A549 (cell line): Measurements from ENCODE around the gene SLC37A1. TPM values are rescaled to one million over a fixed set of nuclear protein-coding genes. Genes with fewer than 3 reads are reported as not detected.

ENCODE experiments used
- ATAC-seq, 2 experiments: fragments of 200-7000 bp in 1 of 2; fragments of >200 bp in 1 of 2; cut with Nextera tagmentation in 1 of 2; cut with Tn5 transposase in 1 of 2; 3 replicates each; pipeline versions ENCODE4 v1.8.0 to v1.9.1; 2018 to 2020; ENCODE audit warnings: mild to moderate bottlenecking in 1 of 2, moderate library complexity in 1 of 2
- CTCF ChIA-PET: fragments of 300-600 bp; sonication (Branson Sonifier 250); formaldehyde crosslinking; extraction: SDS; loops from one replicate; lab custom pipeline; 2021; ENCODE audit warnings: antibody characterized with exemption, inconsistent platforms; lab: Yijun Ruan, JAX
- POLR2A ChIA-PET: fragments of 350-600 bp; formaldehyde crosslinking; extraction: SDS; loops from one replicate; lab custom pipeline; 2021; ENCODE audit warnings: antibody characterized with exemption, inconsistent platforms; lab: Yijun Ruan, JAX
- DNase-seq, 2 experiments: peaks; one replicate each; pipeline versions ENCODE4 v3.0.0 to v3.0.0-alpha.2; 2011 to 2016; ENCODE audit warnings: low read depth in 1 of 2, low spot score in 1 of 2
- FAIRE-seq: peaks from 2 replicates; lab custom pipeline; 2011; peaks lifted over from hg19 to GRCh38; lab: Jason Lieb, UNC
- H3K27ac ChIP-seq, 2 experiments: fragments of >200 bp; sonication (Bioruptor Twin); formaldehyde crosslinking; 3 replicates each; pipeline ENCODE4 v1.5.1; 2016 to 2017
- H3K4me1 ChIP-seq: fragments of >200 bp; sonication (Bioruptor Twin); formaldehyde crosslinking; 3 replicates; pipeline ENCODE4 v1.6.1; 2016
- H3K4me2 ChIP-seq: fragments of >200 bp; sonication (Bioruptor Twin); formaldehyde crosslinking; 3 replicates; pipeline ENCODE4 v1.6.1; 2016
- H3K4me3 ChIP-seq: fragments of >200 bp; sonication (Bioruptor Twin); formaldehyde crosslinking; 3 replicates; pipeline ENCODE4 v1.5.1; 2016
- H3K9me3 ChIP-seq: fragments of >200 bp; sonication (Bioruptor Twin); formaldehyde crosslinking; 3 replicates; pipeline ENCODE4 v1.6.1; 2016
- CBX2 ChIP-seq: fragments of 200-600 bp; sonication (generic); IDR thresholded peaks from 2 replicates; pipeline ENCODE4 v1.6.1; 2016; ENCODE audit warnings: low read depth, mild to moderate bottlenecking, borderline replicate concordance
- CHD4 ChIP-seq: fragments of 200-600 bp; sonication (generic); IDR thresholded peaks from 2 replicates; pipeline ENCODE4 v1.6.1; 2016; ENCODE audit warnings: antibody characterized with exemption, mild to moderate bottlenecking, borderline replicate concordance
- EHMT2 ChIP-seq: fragments of 200-600 bp; sonication (generic); IDR thresholded peaks from 2 replicates; pipeline ENCODE4 v1.6.1; 2016; ENCODE audit warnings: antibody characterized with exemption, low read depth, mild to moderate bottlenecking, moderate library complexity
- FOXS1 ChIP-seq: fragments of 250-450 bp; sonication (Bioruptor Pico); IDR thresholded peaks from 2 replicates; pipeline ENCODE4 v1.5.0; 2020; ENCODE audit warnings: mild to moderate bottlenecking, moderate library complexity
- HDAC2 ChIP-seq: fragments of 200-600 bp; sonication (generic); IDR thresholded peaks from 2 replicates; pipeline ENCODE4 v1.6.1; 2016
- JUNB ChIP-seq: fragments of >200 bp; sonication (Bioruptor Twin); formaldehyde crosslinking; IDR thresholded peaks from 2 replicates; pipeline ENCODE4 v1.6.1; 2016
- MAX ChIP-seq: IDR thresholded peaks from 2 replicates; pipeline ENCODE4 v1.6.1; 2012
- NFE2L2 ChIP-seq: fragments of 150-350 bp; conservative IDR thresholded peaks from 2 replicates; pipeline ENCODE4 v1.6.1; 2014; ENCODE audit warnings: low read length
- PHF8 ChIP-seq: fragments of 200-600 bp; sonication (generic); IDR thresholded peaks from 2 replicates; pipeline ENCODE4 v1.6.1; 2016; ENCODE audit warnings: low read depth, mild to moderate bottlenecking, antibody characterized with exemption, moderate library complexity, borderline replicate concordance
- POLR2A ChIP-seq: IDR thresholded peaks from 2 replicates; pipeline ENCODE4 v1.6.1; 2012; ENCODE audit warnings: mild to moderate bottlenecking, low read length
- RAD21 ChIP-seq, 2 experiments: fragments of >200 bp in 1 of 2; sonication (Bioruptor Twin) in 1 of 2; formaldehyde crosslinking in 1 of 2; IDR thresholded peaks in 1 of 2; conservative IDR thresholded peaks in 1 of 2; 2 replicates in 1 of 2; 3 replicates in 1 of 2; pipeline ENCODE4 v1.6.1; 2012 to 2018; ENCODE audit warnings: inconsistent platforms in 1 of 2
- RCOR1 ChIP-seq: fragments of 150-350 bp; IDR thresholded peaks from 2 replicates; pipeline ENCODE4 v1.6.1; 2014; ENCODE audit warnings: antibody characterized with exemption, low read length, low read depth
- SMC3 ChIP-seq: fragments of >200 bp; sonication (Bioruptor Twin); formaldehyde crosslinking; IDR thresholded peaks from 3 replicates; pipeline ENCODE4 v1.6.1; 2018; ENCODE audit warnings: inconsistent platforms
- TP53 ChIP-seq: fragments of 250-450 bp; sonication (Bioruptor Pico); IDR thresholded peaks from 2 replicates; pipeline ENCODE4 v1.5.0; 2021; ENCODE audit warnings: mild to moderate bottlenecking, moderate library complexity
- ZSCAN20 ChIP-seq: fragments of 250-450 bp; sonication (Bioruptor Pico); IDR thresholded peaks from 2 replicates; pipeline ENCODE4 v1.8.0; 2022; ENCODE audit warnings: mild to moderate bottlenecking, moderate library complexity
- whole genome bisulfite sequencing: methylation state at CpG from one replicate; pipeline ENCODE4 v1.1.6; 2017; ENCODE audit errors: missing lambda C conversion rate; 5-methylcytosine and 5-hydroxymethylcytosine counted together
- polyA plus RNA-seq, 4 experiments: library from polyadenylated mRNA; depleted of rRNA in 3 of 4; stranded (reverse); fragments of >200 nt; fragmentation: RNase III in 1 of 4; extraction: RNeasy Plus Mini Kit Qiagen cat#74134 plus additional on column Dnase treatment in 1 of 4; gene quantifications; 2 replicates in 3 of 4; 3 replicates in 1 of 4; pipeline ENCODE4 v1.2.3, GENCODE V29; 2011 to 2017
- TF ChIP-seq, protein P1 (sequence below): IDR thresholded peaks from 2 replicates; pipeline ENCODE4 v1.6.1; 2012
- TF ChIP-seq, protein P2 (sequence below): IDR thresholded peaks from 2 replicates; pipeline ENCODE4 v1.6.1; 2012; ENCODE audit warnings: low read depth, borderline replicate concordance
- TF ChIP-seq, protein P3 (sequence below): fragments of 450-650 bp; IDR thresholded peaks from 2 replicates; pipeline ENCODE4 v1.6.1; 2014; ENCODE audit warnings: antibody characterized with exemption

Gene SLC37A1
- polyA plus RNA-seq, 2 of the 4 experiments (the other 2 are of a cell fraction): 1.9 to 2.1 TPM

DNA sequence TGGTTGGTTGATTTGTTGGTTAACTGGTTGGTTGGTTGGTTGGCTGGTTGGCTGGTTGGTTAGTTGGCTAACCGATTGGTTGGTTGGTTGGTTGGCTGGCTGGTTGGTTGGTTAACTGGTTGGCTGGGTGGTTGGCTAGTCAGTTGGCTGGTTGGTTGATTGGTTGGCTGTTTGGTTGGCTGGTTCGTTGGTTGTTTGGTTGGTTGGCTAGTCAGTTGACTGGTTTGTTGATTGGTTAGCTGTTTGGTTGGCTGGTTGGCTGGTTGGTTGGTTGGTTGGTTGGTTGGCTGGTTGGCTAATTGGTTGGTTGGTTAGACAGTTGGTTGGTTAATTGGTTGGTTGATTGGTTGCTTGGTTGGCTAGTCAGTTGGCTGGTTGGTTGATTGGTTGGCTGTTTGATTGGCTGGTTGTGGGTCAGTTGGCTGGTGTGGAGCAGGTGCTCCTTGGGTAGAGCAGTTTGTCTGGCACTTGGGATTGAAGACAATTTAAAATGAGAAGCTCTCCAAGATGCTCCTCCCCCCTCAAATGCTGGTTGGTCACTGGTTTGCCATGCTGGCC is 24.6 kb upstream of the SLC37A1 start:
- Histone ChIP-seq H3K9me3 (no peaks in the 10 kb centered on the region), H3K4me3 (no peak overlapping the region), H3K4me2 (no peak overlapping the region), H3K4me1 (no peaks in the 10 kb centered on the region), H3K27ac (no peak overlapping the region)
- no peak for DNase-seq
- no peak for TF ChIP-seq FOXS1 (CRISPR knock-in tag)
- no peak for TF ChIP-seq CBX2
- no peak for TF ChIP-seq TP53 (CRISPR knock-in tag)
- no peak for TF ChIP-seq ZSCAN20 (CRISPR knock-in tag)
- no peak for TF ChIP-seq POLR2A
- TF ChIP-seq JUNB: no peak
- no peak for TF ChIP-seq RCOR1
- TF ChIP-seq, protein P1, sequence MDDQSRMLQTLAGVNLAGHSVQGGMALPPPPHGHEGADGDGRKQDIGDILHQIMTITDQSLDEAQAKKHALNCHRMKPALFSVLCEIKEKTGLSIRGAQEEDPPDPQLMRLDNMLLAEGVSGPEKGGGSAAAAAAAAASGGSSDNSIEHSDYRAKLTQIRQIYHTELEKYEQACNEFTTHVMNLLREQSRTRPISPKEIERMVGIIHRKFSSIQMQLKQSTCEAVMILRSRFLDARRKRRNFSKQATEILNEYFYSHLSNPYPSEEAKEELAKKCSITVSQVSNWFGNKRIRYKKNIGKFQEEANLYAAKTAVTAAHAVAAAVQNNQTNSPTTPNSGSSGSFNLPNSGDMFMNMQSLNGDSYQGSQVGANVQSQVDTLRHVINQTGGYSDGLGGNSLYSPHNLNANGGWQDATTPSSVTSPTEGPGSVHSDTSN: no peak
- no peak for TF ChIP-seq EHMT2
- no peak for TF ChIP-seq CHD4
- ChIA-PET POLR2A (no interaction called here), CTCF (no interaction called here)
- 0% methylated on average over 2 of the region's 2 CpGs for WGBS
- no peak for ATAC-seq
- FAIRE-seq: no peak

DNA sequence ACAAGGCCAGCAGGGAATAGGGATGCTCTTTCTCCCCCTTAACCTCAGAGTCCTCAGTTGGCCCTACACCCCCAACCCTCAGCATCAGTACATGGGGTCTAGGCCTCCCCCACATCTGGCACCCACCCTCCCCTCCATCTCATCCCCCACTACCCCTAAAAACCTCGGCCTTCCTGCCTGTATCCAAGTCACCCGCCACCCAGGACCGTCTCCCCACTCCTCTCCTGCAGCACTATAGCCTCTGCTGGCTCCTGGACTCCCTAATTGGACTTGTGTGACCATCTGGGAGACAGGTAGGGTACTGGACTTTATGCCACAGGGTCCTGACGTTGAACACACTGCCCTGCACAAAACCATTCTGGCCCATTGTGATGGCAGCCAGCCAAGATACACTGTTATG is 23.7 kb upstream of the SLC37A1 start:
- WGBS: 36% methylated on average over 2 of the region's 4 CpGs
- no peak for ATAC-seq
- DNase-seq: no peak
- Histone ChIP-seq H3K4me2 (no peak overlapping the region), H3K4me1 (no peaks in the 10 kb centered on the region), H3K4me3 (no peak overlapping the region), H3K27ac (no peak overlapping the region), H3K9me3 (no peaks in the 10 kb centered on the region)
- CTCF ChIA-PET: no interaction called here
- no peak for FAIRE-seq
- POLR2A ChIA-PET: no interaction called here
- no peak for TF ChIP-seq PHF8
- TF ChIP-seq, protein P2, sequence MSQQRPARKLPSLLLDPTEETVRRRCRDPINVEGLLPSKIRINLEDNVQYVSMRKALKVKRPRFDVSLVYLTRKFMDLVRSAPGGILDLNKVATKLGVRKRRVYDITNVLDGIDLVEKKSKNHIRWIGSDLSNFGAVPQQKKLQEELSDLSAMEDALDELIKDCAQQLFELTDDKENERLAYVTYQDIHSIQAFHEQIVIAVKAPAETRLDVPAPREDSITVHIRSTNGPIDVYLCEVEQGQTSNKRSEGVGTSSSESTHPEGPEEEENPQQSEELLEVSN: no peak
- TF ChIP-seq, protein P3, sequence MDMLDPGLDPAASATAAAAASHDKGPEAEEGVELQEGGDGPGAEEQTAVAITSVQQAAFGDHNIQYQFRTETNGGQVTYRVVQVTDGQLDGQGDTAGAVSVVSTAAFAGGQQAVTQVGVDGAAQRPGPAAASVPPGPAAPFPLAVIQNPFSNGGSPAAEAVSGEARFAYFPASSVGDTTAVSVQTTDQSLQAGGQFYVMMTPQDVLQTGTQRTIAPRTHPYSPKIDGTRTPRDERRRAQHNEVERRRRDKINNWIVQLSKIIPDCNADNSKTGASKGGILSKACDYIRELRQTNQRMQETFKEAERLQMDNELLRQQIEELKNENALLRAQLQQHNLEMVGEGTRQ: no peak
- TF ChIP-seq MAX: no peak
- no peak for TF ChIP-seq TP53 (CRISPR knock-in tag)
- no peak for TF ChIP-seq NFE2L2
- no peak for TF ChIP-seq HDAC2

DNA sequence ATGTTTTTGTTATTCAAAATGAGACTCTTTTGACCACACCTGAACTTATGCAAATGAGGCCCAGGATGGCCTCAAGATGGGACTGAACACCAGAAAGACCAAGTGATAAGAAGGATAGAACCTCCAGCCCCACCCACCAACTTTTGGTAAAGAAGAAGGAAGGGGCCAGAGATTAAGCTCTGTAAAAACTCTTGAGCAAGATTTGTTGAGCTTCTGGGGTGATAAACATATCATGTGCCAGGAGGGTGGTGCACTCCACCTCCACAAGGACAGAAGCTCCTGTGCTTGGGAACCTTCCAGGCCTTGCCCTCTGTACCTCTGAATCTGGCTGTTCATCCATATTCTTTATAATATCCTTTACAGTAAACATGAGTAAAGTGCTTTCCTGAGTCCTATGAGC is 22.9 kb upstream of the SLC37A1 start:
- H3K4me2 ChIP-seq: no peak overlapping the region
- FAIRE-seq (no peak), DNase-seq (no peak), ATAC-seq (no peak)
- no peak overlapping the region for H3K4me3 ChIP-seq
- H3K9me3 ChIP-seq: no peaks in the 10 kb centered on the region
- ChIA-PET POLR2A (no interaction called here), CTCF (interaction anchor here (0.7 kb wide), 1 partner anchor 27 kb away, joined by 3 read pairs; no protein-coding TSS in a partner anchor)
- no peaks in the 10 kb centered on the region for H3K4me1 ChIP-seq
- TF ChIP-seq EHMT2: no peak
- no peak for TF ChIP-seq SMC3
- no peak overlapping the region for H3K27ac ChIP-seq

DNA sequence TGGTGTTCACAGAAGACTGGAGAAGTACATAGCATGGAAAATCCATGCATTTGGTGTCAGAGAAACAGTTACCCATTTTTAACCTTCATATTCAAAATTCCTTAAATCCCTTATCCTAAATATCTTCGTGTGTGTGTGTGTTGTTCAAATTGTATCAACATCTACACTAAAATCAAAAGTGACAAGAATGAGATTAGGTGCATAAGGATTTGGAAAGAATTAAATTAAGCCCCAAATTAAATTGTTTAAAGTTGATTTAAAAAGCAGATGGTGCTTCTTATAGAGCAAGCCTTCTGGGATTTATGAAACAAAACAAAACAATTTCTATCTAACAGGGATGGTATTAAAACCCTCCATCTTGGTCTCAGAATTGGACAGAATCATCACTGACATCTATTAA is 22.3 kb upstream of the SLC37A1 start:
- no peaks in the 10 kb centered on the region for H3K9me3 ChIP-seq
- TF ChIP-seq NFE2L2 (no peak), RAD21 (conservative IDR thresholded peaks at IDR 0.05 in 1 of 2, IDR thresholded peaks at IDR 0.05 in 1 of 2) (no peak), CHD4 (no peak), PHF8 (no peak)
- ChIA-PET CTCF (no interaction called here), POLR2A (no interaction called here)
- ATAC-seq (no peak), DNase-seq (no peak), FAIRE-seq (no peak)
- H3K27ac ChIP-seq: no peak overlapping the region
- no peak overlapping the region for H3K4me3 ChIP-seq
- no peaks in the 10 kb centered on the region for H3K4me1 ChIP-seq
- 8% methylated on average over 1 of the region's 1 CpG for WGBS
- H3K4me2 ChIP-seq: no peak overlapping the region
